ENCODE measurements around the gene PGR. TPM values are rescaled to one million over a fixed set of nuclear protein-coding genes. Genes with fewer than 3 reads are reported as not detected.

PGR gene
- total RNA-seq, 1 experiment from 2014 or later = not detected

- no peak for DNase-seq
- Histone ChIP-seq H3K4me2 (no peak overlapping the region), H3K9me2 (ENCODE audit: insufficient read depth) (no peaks in the 10 kb centered on the region), H3K4me1 (replicated peaks; ENCODE audit: insufficient read depth) (no peaks in the 10 kb centered on the region), H3F3A (ENCODE audit: insufficient read depth, low read depth) (no peaks in the 10 kb centered on the region), H3K27ac (no peak overlapping the region), H2AFZ (no peak overlapping the region), H3K79me2 (ENCODE audit: low read depth) (no peaks in the 10 kb centered on the region), H3K9me3 (ENCODE audit: insufficient read depth, low read depth) (no peaks in the 10 kb centered on the region), H3K4me3 (no peak overlapping the region), H3K36me3 (ENCODE audit: low read depth) (no peaks in the 10 kb centered on the region), H4K20me1 (ENCODE audit: insufficient read depth) (no peaks in the 10 kb centered on the region), H3K27me3 (ENCODE audit: insufficient read depth, low read depth) (no peaks in the 10 kb centered on the region)
- intact Hi-C loops (cut with micrococcal nuclease; ENCODE audit: unreplicated experiment) = no loop called here
- TF ChIP-seq EZH2 (IDR thresholded peaks at IDR 0.05; ENCODE audit: low read depth) = no peak
- TF ChIP-seq, protein P1, sequence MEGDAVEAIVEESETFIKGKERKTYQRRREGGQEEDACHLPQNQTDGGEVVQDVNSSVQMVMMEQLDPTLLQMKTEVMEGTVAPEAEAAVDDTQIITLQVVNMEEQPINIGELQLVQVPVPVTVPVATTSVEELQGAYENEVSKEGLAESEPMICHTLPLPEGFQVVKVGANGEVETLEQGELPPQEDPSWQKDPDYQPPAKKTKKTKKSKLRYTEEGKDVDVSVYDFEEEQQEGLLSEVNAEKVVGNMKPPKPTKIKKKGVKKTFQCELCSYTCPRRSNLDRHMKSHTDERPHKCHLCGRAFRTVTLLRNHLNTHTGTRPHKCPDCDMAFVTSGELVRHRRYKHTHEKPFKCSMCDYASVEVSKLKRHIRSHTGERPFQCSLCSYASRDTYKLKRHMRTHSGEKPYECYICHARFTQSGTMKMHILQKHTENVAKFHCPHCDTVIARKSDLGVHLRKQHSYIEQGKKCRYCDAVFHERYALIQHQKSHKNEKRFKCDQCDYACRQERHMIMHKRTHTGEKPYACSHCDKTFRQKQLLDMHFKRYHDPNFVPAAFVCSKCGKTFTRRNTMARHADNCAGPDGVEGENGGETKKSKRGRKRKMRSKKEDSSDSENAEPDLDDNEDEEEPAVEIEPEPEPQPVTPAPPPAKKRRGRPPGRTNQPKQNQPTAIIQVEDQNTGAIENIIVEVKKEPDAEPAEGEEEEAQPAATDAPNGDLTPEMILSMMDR (conservative IDR thresholded peaks at IDR 0.05) = no peak
- no TSS peak for BruUV-seq (replicated peaks)
- POLR2A ChIA-PET (ENCODE audit: unreplicated experiment) = no interaction called here
- CTCF ChIA-PET = no interaction called here
Measured at GRCh38 chr11:101166038-101166437, 36.4 kb upstream of the PGR start.

GRCh38 chr11:101158119-101158518 lies 28.5 kb upstream of the PGR start:
- intact Hi-C loops (cut with micrococcal nuclease; ENCODE audit: unreplicated experiment) = no loop called here
- no peaks in the 10 kb centered on the region for H3F3A ChIP-seq (ENCODE audit: insufficient read depth, low read depth)
- DNase-seq = no peak
- no peak overlapping the region for H3K27ac ChIP-seq
- H3K4me2 ChIP-seq = no peak overlapping the region
- no peaks in the 10 kb centered on the region for H4K20me1 ChIP-seq (ENCODE audit: insufficient read depth)
- H2AFZ ChIP-seq = no peak overlapping the region
- H3K79me2 ChIP-seq (ENCODE audit: low read depth) = no peaks in the 10 kb centered on the region
- TF ChIP-seq, protein P1 (conservative IDR thresholded peaks at IDR 0.05) = no peak
- TF ChIP-seq EZH2 (IDR thresholded peaks at IDR 0.05; ENCODE audit: low read depth) = no peak
- no TSS peak for BruUV-seq (replicated peaks)
- ChIA-PET POLR2A (ENCODE audit: unreplicated experiment) (no interaction called here), CTCF (no interaction called here)
- H3K4me3 ChIP-seq = no peak overlapping the region
- no peaks in the 10 kb centered on the region for H3K36me3 ChIP-seq (ENCODE audit: low read depth)
- H3K9me3 ChIP-seq (ENCODE audit: insufficient read depth, low read depth) = no peaks in the 10 kb centered on the region
- H3K9me2 ChIP-seq (ENCODE audit: insufficient read depth) = no peaks in the 10 kb centered on the region
- no peaks in the 10 kb centered on the region for H3K27me3 ChIP-seq (ENCODE audit: insufficient read depth, low read depth)
- no peaks in the 10 kb centered on the region for H3K4me1 ChIP-seq (replicated peaks; ENCODE audit: insufficient read depth)

DNA sequence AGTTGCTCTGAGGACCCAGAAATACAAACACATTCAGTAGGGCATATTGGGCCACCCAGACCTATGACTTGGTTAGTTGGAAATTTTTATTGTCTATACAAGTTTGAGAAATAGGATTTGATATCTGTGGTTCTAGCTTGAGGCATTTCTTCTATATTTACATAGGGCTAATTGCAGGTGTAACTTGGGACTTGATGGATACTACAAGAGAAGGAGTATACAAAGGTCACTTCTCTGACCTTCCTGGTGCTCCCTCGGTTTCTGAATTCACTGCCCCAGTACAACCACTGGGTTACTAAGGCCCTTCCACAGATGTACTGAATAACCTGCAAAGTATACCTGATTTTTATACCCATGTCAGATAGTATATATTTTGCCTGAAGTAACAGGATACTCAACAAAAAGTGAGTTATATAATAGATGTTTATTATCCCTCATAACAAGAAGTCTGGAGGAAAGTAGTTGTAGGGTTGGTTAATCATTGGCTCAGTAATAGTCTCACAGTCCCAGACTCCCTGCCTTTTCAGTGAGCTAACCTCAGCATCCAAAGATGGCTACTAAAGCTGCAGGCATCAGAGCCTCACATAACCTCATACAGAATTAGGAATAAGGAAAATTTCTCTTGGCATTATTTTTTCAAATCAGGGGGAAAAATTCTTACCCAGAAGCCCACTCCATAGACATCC lies 8.8 kb upstream of the PGR start:
- no peaks in the 10 kb centered on the region for H4K20me1 ChIP-seq (ENCODE audit: insufficient read depth)
- no peak for DNase-seq
- CTCF ChIA-PET = no interaction called here
- H3K79me2 ChIP-seq (ENCODE audit: low read depth) = no peaks in the 10 kb centered on the region
- no peak overlapping the region for H2AFZ ChIP-seq
- POLR2A ChIA-PET (ENCODE audit: unreplicated experiment) = no interaction called here
- BruUV-seq (replicated peaks) = no TSS peak
- no peak for TF ChIP-seq EZH2 (IDR thresholded peaks at IDR 0.05; ENCODE audit: low read depth)
- TF ChIP-seq, protein P1 (conservative IDR thresholded peaks at IDR 0.05) = no peak
- no peaks in the 10 kb centered on the region for H3K27me3 ChIP-seq (ENCODE audit: insufficient read depth, low read depth)
- no peaks in the 10 kb centered on the region for H3K4me1 ChIP-seq (replicated peaks; ENCODE audit: insufficient read depth)
- no peaks in the 10 kb centered on the region for H3F3A ChIP-seq (ENCODE audit: insufficient read depth, low read depth)
- no peaks in the 10 kb centered on the region for H3K9me2 ChIP-seq (ENCODE audit: insufficient read depth)
- H3K9me3 ChIP-seq (ENCODE audit: insufficient read depth, low read depth) = no peaks in the 10 kb centered on the region
- no peak overlapping the region for H3K4me2 ChIP-seq
- intact Hi-C loops (cut with micrococcal nuclease; ENCODE audit: unreplicated experiment) = no loop called here
- H3K4me3 ChIP-seq = no peak overlapping the region
- H3K36me3 ChIP-seq (ENCODE audit: low read depth) = no peaks in the 10 kb centered on the region
- no peak overlapping the region for H3K27ac ChIP-seq

All from PC-9 (cell line).